GM18526 (cell line): ENCODE measurements around the gene CDHR5.
A peak's percentile ranks its signal among the peaks of the same experiment; 100 is the strongest.

Experiments used
- POLR2A ChIP-seq: IDR thresholded peaks from 3 replicates; pipeline ENCODE4 v1.6.1; 2011; ENCODE audit not compliant: insufficient read length; ENCODE audit errors: extremely low read depth

The CDHR5 gene

GRCh38 chr11:574632-575312 is 50.0 kb downstream of the CDHR5 start:
- TF ChIP-seq POLR2A: no peak

GRCh38 chr11:573146-573759 is 51.5 kb downstream of the CDHR5 start:
- no peak for TF ChIP-seq POLR2A

GRCh38 chr11:571802-572185 is 53.0 kb downstream of the CDHR5 start:
- no peak for TF ChIP-seq POLR2A

GRCh38 chr11:569158-569885 is 55.4 kb downstream of the CDHR5 start:
- no peak for TF ChIP-seq POLR2A

- peak; percentile 76 for TF ChIP-seq POLR2A
Measured at GRCh38 chr11:568306-569157, 56.2 kb downstream of the CDHR5 start.

- TF ChIP-seq POLR2A: no peak
Measured at GRCh38 chr11:567629-568292, 57.0 kb downstream of the CDHR5 start.

GRCh38 chr11:567011-567628 is 57.6 kb downstream of the CDHR5 start:
- no peak for TF ChIP-seq POLR2A
